Measurements from ENCODE around the gene DCTN4.

Gene DCTN4

GRCh38 chr5:150771034-150771795, 12.4 kb upstream of the DCTN4 start:
- no peaks in the 10 kb centered on the region for H3K9me3 ChIP-seq
- no peak for TF ChIP-seq CTCF (IDR thresholded peaks at IDR 0.05; ENCODE audit: low read depth, low read length)
- peaks cover 9% of the 10 kb centered on the region; the same call in 1 of the 2 replicates for H3K4me1 ChIP-seq
- H3K4me3 ChIP-seq (ENCODE audit: low read depth, low read length) = no peak overlapping the region
- DNase-seq = no peak
- no peaks in the 10 kb centered on the region for H3K36me3 ChIP-seq
- H3K27me3 ChIP-seq = no peaks in the 10 kb centered on the region

- Histone ChIP-seq H3K4me1 (peaks cover 9% of the 10 kb centered on the region), H3K36me3 (no peaks in the 10 kb centered on the region), H3K9me3 (no peaks in the 10 kb centered on the region), H3K27me3 (no peaks in the 10 kb centered on the region), H3K4me3 (ENCODE audit: low read depth, low read length) (no peak overlapping the region)
- no peak for DNase-seq
- TF ChIP-seq CTCF (IDR thresholded peaks at IDR 0.05; ENCODE audit: low read depth, low read length) = no peak
These were observed 7.4 kb upstream of the DCTN4 start for GRCh38 chr5:150766251-150766650.

- Histone ChIP-seq H3K36me3 (no peaks in the 10 kb centered on the region), H3K9me3 (no peaks in the 10 kb centered on the region), H3K27me3 (no peaks in the 10 kb centered on the region), H3K4me1 (peaks cover 9% of the 10 kb centered on the region), H3K4me3 (ENCODE audit: low read depth, low read length) (no peak overlapping the region)
- no peak for TF ChIP-seq CTCF (IDR thresholded peaks at IDR 0.05; ENCODE audit: low read depth, low read length)
- DNase-seq = no peak
These were observed 7.0 kb upstream of the DCTN4 start for GRCh38 chr5:150765799-150766169.

- Histone ChIP-seq H3K36me3 (no peaks in the 10 kb centered on the region), H3K9me3 (no peaks in the 10 kb centered on the region), H3K4me3 (ENCODE audit: low read depth, low read length) (no peak overlapping the region), H3K4me1 (peaks cover 9% of the 10 kb centered on the region), H3K27me3 (no peaks in the 10 kb centered on the region)
- no peak for TF ChIP-seq CTCF (IDR thresholded peaks at IDR 0.05; ENCODE audit: low read depth, low read length)
- DNase-seq = no peak
These were observed 6.4 kb upstream of the DCTN4 start for GRCh38 chr5:150765011-150765798.

- TF ChIP-seq CTCF (IDR thresholded peaks at IDR 0.05; ENCODE audit: low read depth, low read length) = no peak
- no peak for DNase-seq
- H3K4me1 ChIP-seq = peaks cover 9% of the 10 kb centered on the region
- no peaks in the 10 kb centered on the region for H3K27me3 ChIP-seq
- no peak overlapping the region for H3K4me3 ChIP-seq (ENCODE audit: low read depth, low read length)
- H3K36me3 ChIP-seq = no peaks in the 10 kb centered on the region
- no peaks in the 10 kb centered on the region for H3K9me3 ChIP-seq
These were observed 5.7 kb upstream of the DCTN4 start for GRCh38 chr5:150764530-150764929.

Data from BE2C (cell line).